Keratinocyte (primary cell): ENCODE results near the gene TAF4. TPM values are rescaled to one million over a fixed set of nuclear protein-coding genes. Genes with fewer than 3 reads are reported as not detected.
"Not testable (repeated sequence)": the region's sequence is repeated elsewhere in the genome, so short reads cannot be mapped to it uniquely, and the experiment has no call there.

Experiments
- DNase-seq: peaks from one replicate; pipeline ENCODE4 v3.0.0-alpha.2; 2011; ENCODE audit warnings: low read depth, missing footprints, low spot score
- FAIRE-seq: peaks from 2 replicates; lab custom pipeline; 2011; peaks lifted over from hg19 to GRCh38; lab: Jason Lieb, UNC
- H2AFZ ChIP-seq: 2 replicates; pipeline ENCODE4 v1.6.0; 2012; ENCODE audit warnings: low read length, control low read depth, inconsistent platforms; ENCODE audit not compliant: control insufficient read depth
- H3K27ac ChIP-seq: 2 replicates; pipeline ENCODE4 v1.5.1; 2011; ENCODE audit warnings: low read length; ENCODE audit not compliant: control insufficient read depth, insufficient read depth
- H3K27me3 ChIP-seq: 3 replicates; pipeline ENCODE4 v1.6.0; 2011; ENCODE audit warnings: low read length; ENCODE audit not compliant: control insufficient read depth, insufficient read depth; ENCODE audit errors: extremely low read depth
- H3K36me3 ChIP-seq, 2 experiments: 2 replicates in 1 of 2; 3 replicates in 1 of 2; pipeline ENCODE4 v1.5.1; 2011; ENCODE audit warnings: low read length in 2 of 2, mild to moderate bottlenecking in 1 of 2; ENCODE audit not compliant: control insufficient read depth in 2 of 2, insufficient read depth in 2 of 2; ENCODE audit errors: extremely low read depth in 1 of 2
- H3K4me1 ChIP-seq: 3 replicates; pipeline ENCODE4 v1.5.1; 2011; ENCODE audit warnings: low read length; ENCODE audit not compliant: control insufficient read depth, insufficient read depth; ENCODE audit errors: extremely low read depth
- H3K4me2 ChIP-seq: 3 replicates; pipeline ENCODE4 v1.6.0; 2011; ENCODE audit warnings: low read depth, low read length; ENCODE audit not compliant: control insufficient read depth, insufficient read depth; ENCODE audit errors: extremely low read depth
- H3K4me3 ChIP-seq, 3 experiments: fragments of 200-600 bp in 1 of 3; sonication (generic) in 1 of 3; 2 replicates in 2 of 3; 3 replicates in 1 of 3; pipeline ENCODE4 v1.5.1; 2011 to 2016; ENCODE audit warnings: low read length in 3 of 3, mild to moderate bottlenecking in 3 of 3, control low read depth in 2 of 3, inconsistent platforms in 1 of 3, low read depth in 1 of 3, mixed read lengths in 1 of 3, mixed run types in 1 of 3, moderate library complexity in 1 of 3; ENCODE audit not compliant: control insufficient read depth in 2 of 3, insufficient read depth in 2 of 3; ENCODE audit errors: extremely low read depth in 1 of 3
- H3K79me2 ChIP-seq: 2 replicates; pipeline ENCODE4 v1.6.0; 2012; ENCODE audit warnings: low read length; ENCODE audit not compliant: control insufficient read depth, insufficient read depth
- H3K9ac ChIP-seq: 3 replicates; pipeline ENCODE4 v1.6.0; 2011; ENCODE audit warnings: low read length; ENCODE audit not compliant: control insufficient read depth, insufficient read depth; ENCODE audit errors: extremely low read depth
- H3K9me1 ChIP-seq: 3 replicates; pipeline ENCODE4 v1.6.0; 2011; ENCODE audit warnings: low read length; ENCODE audit not compliant: control insufficient read depth, insufficient read depth; ENCODE audit errors: extremely low read depth
- H3K9me3 ChIP-seq: 2 replicates; pipeline ENCODE4 v1.5.1; 2012; ENCODE audit warnings: low read depth, low read length; ENCODE audit not compliant: control insufficient read depth
- H4K20me1 ChIP-seq: 3 replicates; pipeline ENCODE4 v1.6.0; 2011; ENCODE audit warnings: low read length; ENCODE audit not compliant: control insufficient read depth, insufficient read depth; ENCODE audit errors: extremely low read depth
- CTCF ChIP-seq, 3 experiments: IDR thresholded peaks in 1 of 3; conservative IDR thresholded peaks in 1 of 3; optimal IDR thresholded peaks in 1 of 3; 2 replicates in 2 of 3; 3 replicates in 1 of 3; pipeline versions ENCODE3 to v1.5.1; 2011; ENCODE audit warnings: low read length in 3 of 3, mild to moderate bottlenecking in 3 of 3, moderate library complexity in 2 of 3, control low read depth in 1 of 3, inconsistent platforms in 1 of 3; ENCODE audit not compliant: insufficient read depth in 2 of 3; ENCODE audit errors: extremely low read depth in 1 of 3
- EZH2 ChIP-seq: IDR thresholded peaks from one replicate; pipeline ENCODE4 v1.6.1; 2012; ENCODE audit warnings: inconsistent platforms, mild to moderate bottlenecking, low read length, moderate library complexity
- dilution Hi-C: fragments of 300-500 bp; cut with MboI; formaldehyde crosslinking; loops from one replicate; pipeline ENCODE4 v1.7.0; 2020; ENCODE audit warnings: low sequenced_read_pairs; ENCODE audit not compliant: extremely low pct_ligation_motif_present
- polyA plus RNA-seq, 5 experiments: library from polyadenylated mRNA; depleted of rRNA in 3 of 5; stranded (reverse) in 3 of 5; stranded (forward) in 1 of 5; unstranded in 1 of 5; fragments of >200 nt; gene quantifications; 1 replicate in 1 of 5; 2 replicates in 3 of 5; 3 replicates in 1 of 5; pipeline versions ENCODE4 v1.2.1 to v1.2.3, GENCODE V29; 2011 to 2012; ENCODE audit warnings: missing spikeins in 2 of 5, low read depth in 1 of 5, low replicate concordance in 1 of 5

TAF4 gene
- polyA plus RNA-seq, 1 donor (not counting 4 experiments of a cell fraction or from before 2014, with no cell fraction given) = 3.3 TPM

DNA sequence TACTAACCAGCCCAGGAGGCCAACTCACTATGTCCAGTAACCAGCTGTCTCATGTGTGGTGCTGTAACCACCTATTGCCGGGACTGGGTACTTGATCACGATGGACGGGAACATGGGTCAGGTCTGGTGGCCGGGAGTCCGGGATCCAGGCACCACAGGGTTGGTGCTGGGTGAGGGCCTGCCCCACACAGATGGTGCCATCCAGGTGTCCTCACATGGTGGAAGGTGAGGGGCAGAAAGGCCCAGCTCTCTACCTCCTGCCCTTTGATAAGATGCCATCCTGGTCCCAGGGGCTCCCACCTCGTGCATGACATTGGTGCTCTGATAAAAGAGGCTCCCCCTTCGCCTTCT, 116.3 kb downstream of the TAF4 start:
- Histone ChIP-seq H3K79me2 (no peaks in the 10 kb centered on the region), H3K9me3 (no peaks in the 10 kb centered on the region), H2AFZ (no peak overlapping the region), H3K27ac (no peak overlapping the region), H3K4me2 (no peak overlapping the region), H4K20me1 (no peaks in the 10 kb centered on the region), H3K9ac (no peak overlapping the region), H3K27me3 (peaks cover 13% of the 10 kb centered on the region), H3K4me3 (no peak overlapping the region), H3K4me1 (no peaks in the 10 kb centered on the region), H3K36me3 (no peaks in the 10 kb centered on the region), H3K9me1 (no peaks in the 10 kb centered on the region)
- FAIRE-seq = no peak
- dilution Hi-C loops = no loop called here
- no peak for DNase-seq
- no peak for TF ChIP-seq EZH2
- TF ChIP-seq CTCF (optimal IDR thresholded peaks at IDR 0.05 in 1 of 3, IDR thresholded peaks at IDR 0.05 in 1 of 3, conservative IDR thresholded peaks at IDR 0.05 in 1 of 3; ENCODE audit: extremely low read depth in 1 of 3, insufficient read depth in 2 of 3, low read length in 3 of 3) = no peak

DNA sequence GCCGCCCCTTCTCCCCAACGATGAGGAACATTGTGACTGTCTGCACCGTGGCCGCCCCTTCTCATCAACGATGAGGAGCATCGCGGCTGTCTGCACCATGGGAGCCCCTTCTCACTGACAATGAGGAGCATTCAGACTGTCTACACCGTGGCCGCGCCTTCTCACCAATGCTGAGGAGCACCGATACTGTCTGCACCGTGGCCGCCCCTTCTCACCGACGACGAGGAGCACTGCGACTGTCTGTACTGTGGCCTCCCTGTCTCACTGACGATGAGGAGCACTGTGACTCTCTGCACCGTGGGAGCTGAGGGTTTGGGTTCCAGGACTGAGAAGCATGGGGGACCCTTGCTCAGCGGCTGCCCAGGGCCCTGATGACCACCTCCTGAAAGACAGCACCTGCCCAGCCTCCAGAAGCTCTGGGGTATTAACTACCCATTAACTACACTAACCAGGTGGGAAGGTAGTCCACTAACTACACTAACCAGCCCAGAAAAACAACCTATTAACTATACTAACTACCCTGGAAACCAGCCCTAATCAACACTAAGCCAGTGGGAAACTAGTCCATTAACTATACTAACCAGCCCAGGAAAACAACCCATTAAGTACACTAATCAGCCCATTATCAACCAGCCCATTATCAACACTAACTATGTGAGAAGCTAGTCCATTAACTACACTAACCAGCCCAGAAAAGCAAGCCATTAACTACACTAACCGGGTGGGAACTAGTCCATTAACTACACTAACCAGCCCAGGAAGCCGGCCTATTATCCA, 116.9 kb downstream of the TAF4 start:
- TF ChIP-seq CTCF (optimal IDR thresholded peaks at IDR 0.05 in 1 of 3, IDR thresholded peaks at IDR 0.05 in 1 of 3, conservative IDR thresholded peaks at IDR 0.05 in 1 of 3; ENCODE audit: extremely low read depth in 1 of 3, insufficient read depth in 2 of 3, low read length in 3 of 3) (no peak), EZH2 (no peak)
- H3K36me3 ChIP-seq = no peaks in the 10 kb centered on the region
- peaks cover 10% of the 10 kb centered on the region for H3K27me3 ChIP-seq
- no peak overlapping the region for H3K4me2 ChIP-seq
- DNase-seq (no peak), FAIRE-seq (no peak)
- no peaks in the 10 kb centered on the region for H3K4me1 ChIP-seq
- no peaks in the 10 kb centered on the region for H4K20me1 ChIP-seq
- H3K79me2 ChIP-seq = no peaks in the 10 kb centered on the region
- no peaks in the 10 kb centered on the region for H3K9me1 ChIP-seq
- no peaks in the 10 kb centered on the region for H3K9me3 ChIP-seq
- dilution Hi-C loops = no loop called here
- H3K9ac ChIP-seq = no peak overlapping the region
- no peak overlapping the region for H2AFZ ChIP-seq
- H3K27ac ChIP-seq = no peak overlapping the region
- H3K4me3 ChIP-seq = no peak overlapping the region

- H3K79me2 ChIP-seq, H3K4me1 ChIP-seq, DNase-seq, H3K27ac ChIP-seq, H3K9ac ChIP-seq, FAIRE-seq, H3K27me3 ChIP-seq, H2AFZ ChIP-seq, dilution Hi-C loops, H3K4me3 ChIP-seq, H3K9me1 ChIP-seq, H3K4me2 ChIP-seq, H3K9me3 ChIP-seq, H3K36me3 ChIP-seq, H4K20me1 ChIP-seq: not testable (repeated sequence)
Observed at GRCh38 chr20:61948056-61948455, 117.6 kb downstream of the TAF4 start.

DNA sequence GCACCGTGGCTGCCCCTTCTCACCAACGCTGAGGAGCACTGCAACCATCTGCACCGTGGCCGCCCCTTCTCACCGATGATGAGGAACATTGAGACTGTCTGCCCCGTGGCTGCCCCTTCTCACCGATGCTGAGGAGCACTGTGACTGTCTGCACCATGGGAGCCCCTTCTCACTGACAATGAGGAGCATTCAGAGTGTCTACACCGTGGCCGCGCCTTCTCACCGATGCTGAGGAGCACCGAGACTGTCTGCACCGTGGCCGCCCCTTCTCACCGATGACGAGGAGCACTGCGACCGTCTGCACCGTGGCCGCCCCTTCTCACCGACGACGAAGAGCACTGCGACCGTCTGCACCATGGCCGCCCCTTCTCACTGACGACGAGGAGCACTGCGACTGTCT, 120.2 kb downstream of the TAF4 start:
- H3K4me1 ChIP-seq, H3K79me2 ChIP-seq, H3K27me3 ChIP-seq, H3K27ac ChIP-seq, H2AFZ ChIP-seq, H3K9me3 ChIP-seq, H3K36me3 ChIP-seq, H3K4me2 ChIP-seq, H3K4me3 ChIP-seq, dilution Hi-C loops, FAIRE-seq, H4K20me1 ChIP-seq, DNase-seq, H3K9me1 ChIP-seq, H3K9ac ChIP-seq: not testable (repeated sequence)
